Measurements from ENCODE around the gene TANC1. TPM values are rescaled to one million over a fixed set of nuclear protein-coding genes. Genes with fewer than 3 reads are reported as not detected.

Gene TANC1
- total RNA-seq, 1 donor from 2014 or later, result 62.7 TPM

- no peak for DNase-seq
- intact Hi-C loops (cut with micrococcal nuclease), result no loop called here
- no peak for ATAC-seq
Observed at GRCh38 chr2:159217676-159218075, 249.2 kb downstream of the TANC1 start.

GRCh38 chr2:159218389-159218788 lies 249.9 kb downstream of the TANC1 start:
- intact Hi-C loops (cut with micrococcal nuclease), result no loop called here
- no peak for DNase-seq
- no peak for ATAC-seq

GRCh38 chr2:159219394-159219998 lies 251.1 kb downstream of the TANC1 start:
- DNase-seq, result no peak
- ATAC-seq, result no peak
- intact Hi-C loops (cut with micrococcal nuclease), result no loop called here

- intact Hi-C loops (cut with micrococcal nuclease), result no loop called here
- ATAC-seq, result peak; percentile 29
- peak; percentile 40 for DNase-seq
Observed at GRCh38 chr2:159224061-159224813, 255.8 kb downstream of the TANC1 start.

- intact Hi-C loops (cut with micrococcal nuclease), result no loop called here
- peak; percentile 46 for ATAC-seq
- DNase-seq, result peak; percentile 39
Observed at GRCh38 chr2:159225025-159226016, 256.9 kb downstream of the TANC1 start.

- ATAC-seq, result no peak
- no peak for DNase-seq
- intact Hi-C loops (cut with micrococcal nuclease), result no loop called here
Observed at GRCh38 chr2:159226059-159226461, 257.6 kb downstream of the TANC1 start.

- DNase-seq (no peak), ATAC-seq (no peak)
- intact Hi-C loops (cut with micrococcal nuclease), result no loop called here
Observed at GRCh38 chr2:159226608-159227385, 258.4 kb downstream of the TANC1 start.

GRCh38 chr2:159227467-159227866 lies 259.0 kb downstream of the TANC1 start:
- no peak for DNase-seq
- intact Hi-C loops (cut with micrococcal nuclease), result no loop called here

GRCh38 chr2:159228081-159228581 lies 259.7 kb downstream of the TANC1 start:
- intact Hi-C loops (cut with micrococcal nuclease), result no loop called here
- no peak for DNase-seq
- no peak for ATAC-seq

More at GRCh38 chr2:159227467-159227866, 259.0 kb downstream of the TANC1 start:
- ATAC-seq, result no peak

- DNase-seq, result no peak
- intact Hi-C loops (cut with micrococcal nuclease), result no loop called here
- peak; percentile 8 for ATAC-seq
Observed at GRCh38 chr2:159229476-159230144, 261.2 kb downstream of the TANC1 start.

- no peak for DNase-seq
- ATAC-seq, result no peak
- intact Hi-C loops (cut with micrococcal nuclease), result no loop called here
Observed at GRCh38 chr2:159230145-159230877, 261.9 kb downstream of the TANC1 start.

GRCh38 chr2:159232456-159233170 lies 264.2 kb downstream of the TANC1 start:
- intact Hi-C loops (cut with micrococcal nuclease), result no loop called here
- DNase-seq (no peak), ATAC-seq (peak; percentile 49)

GRCh38 chr2:159234868-159235267 lies 266.4 kb downstream of the TANC1 start:
- DNase-seq (no peak), ATAC-seq (no peak)
- intact Hi-C loops (cut with micrococcal nuclease), result no loop called here

- DNase-seq, result no peak
- intact Hi-C loops (cut with micrococcal nuclease), result no loop called here
- no peak for ATAC-seq
Observed at GRCh38 chr2:159243529-159243928, 275.1 kb downstream of the TANC1 start.

GRCh38 chr2:159246325-159246988 lies 278.0 kb downstream of the TANC1 start:
- ATAC-seq, result no peak
- DNase-seq, result no peak
- intact Hi-C loops (cut with micrococcal nuclease), result no loop called here

- DNase-seq, result peak; percentile 42
- ATAC-seq, result peak; percentile 86
- intact Hi-C loops (cut with micrococcal nuclease), result no loop called here
Observed at GRCh38 chr2:159249990-159250715, 281.7 kb downstream of the TANC1 start.

All from left ventricle myocardium superior (tissue), 1 donor.